DND-41 (cell line): ENCODE measurements around the gene DEFB108B.
"Not testable (repeated sequence)": the region's sequence is repeated elsewhere in the genome, so short reads cannot be mapped to it uniquely, and the experiment has no call there.

ENCODE experiments used
- ATAC-seq: fragments of 200-7000 bp; cut with Tn5 transposase; 3 replicates; pipeline ENCODE4 v1.9.1; 2021; ENCODE audit warnings: low read depth; ENCODE audit not compliant: insufficient read depth
- DNase-seq: peaks from one replicate; pipeline ENCODE4 v3.0.0-alpha.2; 2020
- H2AFZ ChIP-seq: 2 replicates; pipeline ENCODE4 v1.6.0; 2012; ENCODE audit warnings: low read depth, low read length
- H3K27ac ChIP-seq: 2 replicates; pipeline ENCODE4 v1.5.1; 2012; ENCODE audit warnings: low read length, inconsistent platforms
- H3K27me3 ChIP-seq: fragments of 200-600 bp; sonication (generic); 2 replicates; pipeline ENCODE4 v1.6.0; 2012; ENCODE audit warnings: low read length, mild to moderate bottlenecking, inconsistent platforms; ENCODE audit not compliant: insufficient read depth, poor library complexity
- H3K36me3 ChIP-seq: 2 replicates; pipeline ENCODE4 v1.5.1; 2012; ENCODE audit warnings: low read length, inconsistent platforms; ENCODE audit not compliant: insufficient read depth
- H3K4me1 ChIP-seq: 2 replicates; pipeline ENCODE4 v1.5.1; 2012; ENCODE audit warnings: mild to moderate bottlenecking, low read length; ENCODE audit not compliant: insufficient read depth
- H3K4me2 ChIP-seq: 2 replicates; pipeline ENCODE4 v1.6.0; 2012; ENCODE audit warnings: mild to moderate bottlenecking, moderate library complexity, low read length, inconsistent platforms; ENCODE audit not compliant: insufficient read depth
- H3K4me3 ChIP-seq, 2 experiments: fragments of 200-600 bp in 1 of 2; shearing (Covaris generic) in 1 of 2; 2 replicates each; pipeline ENCODE4 v1.5.1; 2012 to 2016; ENCODE audit warnings: inconsistent platforms in 2 of 2, low read length in 2 of 2, mild to moderate bottlenecking in 2 of 2, low read depth in 1 of 2, moderate library complexity in 1 of 2
- H3K79me2 ChIP-seq: 2 replicates; pipeline ENCODE4 v1.6.0; 2012; ENCODE audit warnings: low read length, inconsistent platforms; ENCODE audit not compliant: insufficient read depth
- H3K9ac ChIP-seq: 2 replicates; pipeline ENCODE4 v1.6.0; 2012; ENCODE audit warnings: low read depth, mild to moderate bottlenecking, inconsistent platforms, low read length, moderate library complexity
- H3K9me3 ChIP-seq: 2 replicates; pipeline ENCODE4 v1.5.1; 2012; ENCODE audit warnings: low read length, moderate library complexity, mild to moderate bottlenecking, inconsistent platforms; ENCODE audit not compliant: insufficient read depth, severe bottlenecking
- H4K20me1 ChIP-seq: 2 replicates; pipeline ENCODE4 v1.6.0; 2012; ENCODE audit warnings: low read length; ENCODE audit not compliant: insufficient read depth
- CTCF ChIP-seq: IDR thresholded peaks from 2 replicates; pipeline ENCODE4 v1.5.1; 2012; ENCODE audit warnings: borderline replicate concordance, low read length, moderate library complexity, mild to moderate bottlenecking; ENCODE audit not compliant: poor library complexity, severe bottlenecking; ENCODE audit errors: extremely low read depth

DEFB108B gene

GRCh38 chr11:71787824-71788454 lies 45.1 kb upstream of the DEFB108B start:
- Histone ChIP-seq H3K4me1 (peaks cover 20% of the 10 kb centered on the region), H3K27ac (peak overlapping the region; percentile 78), H3K4me2 (peak overlapping the region; percentile 89), H2AFZ (peak overlapping the region; percentile 95), H3K4me3 (peak overlapping the region; percentile 34 to 82; a peak in 3 of 4 replicates), H3K9ac (peak overlapping the region; percentile 77)
- TF ChIP-seq CTCF, result peak; percentile 8
- not testable (repeated sequence) for H3K79me2 ChIP-seq, H4K20me1 ChIP-seq, ATAC-seq, H3K27me3 ChIP-seq, H3K36me3 ChIP-seq, H3K9me3 ChIP-seq
- peak; percentile 58 for DNase-seq

- H3K79me2 ChIP-seq, H3K36me3 ChIP-seq, H3K4me3 ChIP-seq, DNase-seq, H4K20me1 ChIP-seq, H2AFZ ChIP-seq, H3K9me3 ChIP-seq, H3K27me3 ChIP-seq, H3K4me2 ChIP-seq, H3K27ac ChIP-seq, ATAC-seq, H3K9ac ChIP-seq: not testable (repeated sequence)
- peaks cover 20% of the 10 kb centered on the region for H3K4me1 ChIP-seq
Observed at GRCh38 chr11:71789444-71790196, 43.4 kb upstream of the DEFB108B start.

- not testable (repeated sequence) for H3K79me2 ChIP-seq, H3K4me3 ChIP-seq, H3K4me2 ChIP-seq, H3K9ac ChIP-seq, H3K27ac ChIP-seq, H4K20me1 ChIP-seq, H2AFZ ChIP-seq, H3K27me3 ChIP-seq, H3K9me3 ChIP-seq, H3K36me3 ChIP-seq, ATAC-seq, DNase-seq
- H3K4me1 ChIP-seq, result peaks cover 17% of the 10 kb centered on the region
Observed at GRCh38 chr11:71791111-71791510, 41.9 kb upstream of the DEFB108B start.

- peaks cover 10% of the 10 kb centered on the region for H3K4me1 ChIP-seq
- H3K4me2 ChIP-seq, H3K9me3 ChIP-seq, H4K20me1 ChIP-seq, H3K27ac ChIP-seq, ATAC-seq, H3K9ac ChIP-seq, H2AFZ ChIP-seq, H3K36me3 ChIP-seq, H3K4me3 ChIP-seq, H3K27me3 ChIP-seq, H3K79me2 ChIP-seq: not testable (repeated sequence)
- DNase-seq, result peak; percentile 69
- TF ChIP-seq CTCF, result peak; percentile 57
Observed at GRCh38 chr11:71792621-71793235, 40.3 kb upstream of the DEFB108B start.

- ATAC-seq, DNase-seq, H3K4me2 ChIP-seq: not testable (repeated sequence)
Observed at GRCh38 chr11:71794386-71795040, 38.5 kb upstream of the DEFB108B start.

GRCh38 chr11:71795236-71795635 lies 37.8 kb upstream of the DEFB108B start:
- H4K20me1 ChIP-seq, H2AFZ ChIP-seq, H3K27ac ChIP-seq, H3K9ac ChIP-seq, H3K79me2 ChIP-seq, ATAC-seq, H3K4me3 ChIP-seq, DNase-seq, H3K4me2 ChIP-seq, H3K9me3 ChIP-seq, H3K4me1 ChIP-seq, H3K36me3 ChIP-seq, H3K27me3 ChIP-seq: not testable (repeated sequence)

More at GRCh38 chr11:71794386-71795040, 38.5 kb upstream of the DEFB108B start:
- not testable (repeated sequence) for H3K79me2 ChIP-seq, H3K4me3 ChIP-seq, H3K27me3 ChIP-seq, H3K36me3 ChIP-seq, H3K4me1 ChIP-seq, H3K9ac ChIP-seq, H4K20me1 ChIP-seq, H3K27ac ChIP-seq, H3K9me3 ChIP-seq, H2AFZ ChIP-seq
